Tongue (tissue), 2 donors: ENCODE results near the gene CHST10. TPM values are rescaled to one million over a fixed set of nuclear protein-coding genes. Genes with fewer than 3 reads are reported as not detected.
"Not testable (repeated sequence)": the region's sequence is repeated elsewhere in the genome, so short reads cannot be mapped to it uniquely, and the experiment has no call there.

Experiments
- DNase-seq: peaks from one replicate; pipeline ENCODE4 v3.0.0-alpha.2; 2015
- total RNA-seq: library from RNA; depleted of rRNA; stranded (reverse); fragments of >200 nt; gene quantifications from one replicate; pipeline ENCODE4 v1.2.3, GENCODE V29; 2014

CHST10 gene, protein sequence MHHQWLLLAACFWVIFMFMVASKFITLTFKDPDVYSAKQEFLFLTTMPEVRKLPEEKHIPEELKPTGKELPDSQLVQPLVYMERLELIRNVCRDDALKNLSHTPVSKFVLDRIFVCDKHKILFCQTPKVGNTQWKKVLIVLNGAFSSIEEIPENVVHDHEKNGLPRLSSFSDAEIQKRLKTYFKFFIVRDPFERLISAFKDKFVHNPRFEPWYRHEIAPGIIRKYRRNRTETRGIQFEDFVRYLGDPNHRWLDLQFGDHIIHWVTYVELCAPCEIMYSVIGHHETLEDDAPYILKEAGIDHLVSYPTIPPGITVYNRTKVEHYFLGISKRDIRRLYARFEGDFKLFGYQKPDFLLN
- 21.4 TPM for total RNA-seq

DNA sequence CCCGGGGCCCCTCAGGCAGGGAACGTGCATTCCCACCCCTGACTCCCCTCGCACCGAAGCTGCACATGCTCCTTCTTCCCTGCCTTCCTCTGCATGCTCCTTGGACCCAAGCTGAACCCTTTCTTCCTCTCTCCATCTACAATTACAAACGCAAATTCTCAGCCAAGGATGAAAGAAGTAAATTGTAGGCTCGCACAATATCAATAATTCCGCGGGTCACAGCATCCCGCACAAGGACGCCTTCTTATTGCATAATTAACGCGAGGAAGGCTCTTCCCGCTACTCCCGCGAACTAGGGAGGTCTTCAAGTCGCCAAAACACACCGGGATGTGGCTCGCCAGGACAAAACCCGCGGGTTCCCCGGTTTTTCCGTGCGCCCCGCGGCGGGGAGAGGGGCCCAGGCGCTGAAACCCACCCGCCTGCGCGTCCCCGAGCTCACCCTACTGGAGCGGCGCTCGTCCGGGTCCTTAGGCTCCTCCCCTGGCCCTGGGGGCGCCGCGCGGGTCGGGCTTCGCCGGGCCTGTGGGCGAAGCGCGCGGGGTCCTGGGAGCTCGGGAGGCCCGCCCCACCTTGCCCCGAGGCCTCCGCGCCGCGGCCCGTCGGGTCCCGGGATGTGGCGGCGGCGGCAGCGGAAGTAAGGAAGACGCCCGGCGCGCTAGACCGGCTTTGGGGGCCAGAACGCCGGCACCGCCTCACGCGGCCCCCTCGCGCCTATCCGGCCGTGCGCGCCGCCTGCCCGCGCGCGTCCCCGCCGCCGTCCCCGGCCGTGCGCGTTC lies at the start of gene CHST10:
Gene CHST10, minus strand, starts transcription at position 734 of the 776 bp plus-strand sequence. CDS start 10,993 bp downstream, outside the sequence.
- peak; percentile 86 for DNase-seq

DNA sequence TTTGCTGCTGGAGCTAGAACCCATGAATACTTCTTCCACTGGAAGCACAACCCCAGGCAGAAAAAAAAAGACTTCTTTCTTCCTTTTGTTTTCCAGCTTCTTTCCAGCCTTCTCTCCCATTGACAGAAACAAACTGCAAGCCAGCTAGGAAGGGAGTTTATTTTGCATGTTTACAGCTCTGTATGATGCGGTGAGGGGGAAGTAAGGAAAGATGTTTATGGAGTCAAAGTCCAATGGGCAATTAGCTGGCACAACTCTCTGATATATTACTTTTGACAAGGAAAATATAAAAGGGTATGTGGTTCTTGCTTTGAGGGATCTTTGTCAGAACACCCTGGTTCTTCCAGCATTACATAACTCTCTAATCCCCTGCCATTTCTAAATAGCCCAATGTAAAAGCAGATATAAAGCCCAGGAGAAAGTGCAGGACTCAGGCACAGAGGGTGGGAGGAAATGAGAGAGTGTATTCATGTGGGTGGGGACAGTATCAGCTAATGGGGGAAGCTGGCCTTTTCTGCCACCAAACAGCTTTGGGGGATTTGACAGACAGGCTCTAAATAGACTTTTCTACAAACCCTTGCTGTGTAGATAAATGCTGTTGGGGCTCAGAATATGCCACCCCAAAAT lies 43.5 kb upstream of the CHST10 start:
- DNase-seq, result no peak

DNA sequence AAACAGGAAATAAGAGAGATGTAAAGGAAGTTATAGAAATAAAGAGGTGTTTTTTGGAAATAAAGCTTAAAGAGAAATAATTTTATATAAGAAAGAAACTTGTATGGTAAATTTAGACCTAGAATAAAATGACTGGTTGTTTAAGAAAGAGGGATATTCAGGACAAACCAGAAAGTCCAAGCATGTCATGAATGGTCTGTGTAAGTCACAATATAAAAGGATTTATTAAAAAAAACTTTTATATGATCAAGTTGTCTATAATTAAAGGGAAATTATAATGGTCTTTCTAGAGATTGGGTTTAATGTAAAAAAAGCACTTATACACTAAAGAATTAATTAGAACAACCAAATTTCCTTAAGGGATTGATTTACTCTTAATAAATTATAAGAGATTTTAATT lies 38.9 kb upstream of the CHST10 start:
- DNase-seq, result not testable (repeated sequence)

DNA sequence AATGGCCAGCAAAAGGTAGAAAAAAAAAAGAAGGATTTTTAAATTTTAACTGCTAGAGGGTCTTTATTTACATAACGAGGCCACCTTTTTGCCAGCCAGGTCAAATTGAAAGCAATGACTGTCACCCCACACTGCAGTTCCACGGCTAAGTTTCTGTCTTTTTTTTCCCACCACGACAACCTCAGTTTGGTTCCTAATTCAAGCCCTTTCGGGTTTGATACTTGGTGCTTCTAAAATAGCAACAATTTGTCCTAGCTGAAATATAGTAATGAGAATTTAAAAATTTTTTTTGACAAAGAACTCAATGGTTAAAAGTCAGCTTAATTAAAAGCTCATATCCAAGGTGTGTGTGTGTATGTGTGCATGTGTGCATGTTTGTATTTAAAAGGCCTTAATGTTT lies 36.4 kb upstream of the CHST10 start:
- DNase-seq, result no peak

DNA sequence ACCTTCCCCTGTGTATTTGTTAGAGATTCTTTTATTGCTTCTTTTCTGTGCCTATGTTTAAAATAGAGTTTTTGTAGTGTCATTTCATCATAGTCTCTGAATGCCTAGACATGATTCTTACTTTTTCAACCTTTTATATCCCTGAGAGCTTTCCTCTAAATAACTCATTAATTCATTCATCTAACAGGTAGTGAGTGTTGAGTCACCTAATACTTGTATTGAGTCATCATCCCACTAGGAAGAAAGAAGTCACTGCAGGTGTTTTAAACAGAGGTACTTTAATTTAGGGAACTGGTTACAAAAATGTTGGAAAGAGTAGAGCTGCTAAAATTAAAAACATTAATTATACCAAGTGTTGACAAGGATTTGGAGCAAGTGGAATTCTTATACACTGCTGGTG lies 34.3 kb upstream of the CHST10 start:
- no peak for DNase-seq

DNA sequence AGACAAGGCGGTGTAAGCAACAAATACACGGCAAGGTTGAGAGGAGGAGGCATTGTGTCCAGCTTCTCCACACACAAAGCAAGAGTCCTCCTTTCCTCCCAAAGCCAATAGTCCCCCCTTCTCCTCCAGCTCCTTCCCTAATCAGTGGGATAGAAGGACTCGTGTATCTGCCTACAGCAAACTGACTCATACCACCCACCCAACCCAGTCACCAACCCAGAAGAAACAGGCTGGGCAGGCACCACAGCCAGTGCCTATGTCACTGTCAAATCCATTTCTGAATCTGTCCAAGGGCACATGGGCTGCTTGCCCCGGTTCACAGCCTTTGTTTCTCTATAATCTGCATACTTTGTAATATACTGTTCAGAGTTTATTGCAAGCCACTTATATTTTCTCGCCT lies 33.6 kb upstream of the CHST10 start:
- no peak for DNase-seq

DNA sequence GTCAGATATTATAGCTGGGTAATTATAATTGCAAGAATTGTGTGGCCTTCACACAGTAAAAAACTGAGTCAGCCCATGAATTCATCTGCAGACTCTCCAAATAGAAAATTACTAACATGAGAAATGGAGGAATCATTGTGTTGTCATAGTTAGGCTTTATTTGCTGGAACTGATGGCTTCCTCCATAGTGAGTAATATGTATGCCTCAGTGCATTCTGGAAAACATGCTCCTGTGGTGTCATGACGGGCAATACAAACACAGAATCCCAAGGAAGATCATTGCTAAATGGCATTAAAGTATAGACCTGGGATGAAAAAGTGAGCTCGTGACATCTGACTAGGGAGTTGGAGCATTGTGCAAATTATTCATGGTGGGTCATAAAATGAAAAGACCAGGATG lies 29.2 kb upstream of the CHST10 start:
- no peak for DNase-seq

DNA sequence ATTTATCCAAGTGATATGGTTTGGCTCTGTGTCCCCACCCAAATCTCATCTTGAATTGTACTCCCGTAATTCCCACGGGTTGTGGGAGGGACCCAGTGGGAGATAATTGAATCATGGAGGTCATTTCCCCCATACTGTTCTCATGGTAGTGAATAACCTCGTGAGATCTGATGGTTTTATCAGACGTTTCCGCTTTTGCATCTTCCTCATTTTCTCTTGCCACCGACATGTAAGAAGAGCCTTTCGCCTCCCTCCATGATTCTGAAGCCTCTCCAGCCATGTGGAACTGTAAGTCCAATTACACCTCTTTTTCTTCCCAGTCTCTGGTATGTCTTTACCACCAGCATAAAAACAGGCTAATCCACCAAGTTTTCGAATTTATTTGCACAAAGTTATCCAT lies 20.3 kb upstream of the CHST10 start:
- DNase-seq, result no peak

DNA sequence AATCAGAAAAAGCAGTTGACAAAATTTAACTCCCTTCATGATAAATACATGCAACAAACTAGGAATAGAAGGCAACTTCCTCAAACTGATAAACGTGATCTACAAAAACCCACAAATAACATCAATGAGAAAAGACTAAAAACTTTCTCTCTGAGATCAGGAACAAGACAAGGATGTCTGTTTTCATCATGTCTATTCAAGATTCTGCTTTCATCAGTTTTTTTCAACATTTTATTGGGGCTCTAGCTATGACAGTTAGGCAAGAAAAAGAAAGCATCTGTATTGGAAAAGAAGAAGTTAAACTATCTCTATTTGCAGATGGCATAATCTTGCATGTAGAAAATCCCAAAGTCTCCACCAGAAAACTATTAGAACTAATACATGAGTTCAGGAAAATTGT lies 12.3 kb upstream of the CHST10 start:
- no peak for DNase-seq

DNA sequence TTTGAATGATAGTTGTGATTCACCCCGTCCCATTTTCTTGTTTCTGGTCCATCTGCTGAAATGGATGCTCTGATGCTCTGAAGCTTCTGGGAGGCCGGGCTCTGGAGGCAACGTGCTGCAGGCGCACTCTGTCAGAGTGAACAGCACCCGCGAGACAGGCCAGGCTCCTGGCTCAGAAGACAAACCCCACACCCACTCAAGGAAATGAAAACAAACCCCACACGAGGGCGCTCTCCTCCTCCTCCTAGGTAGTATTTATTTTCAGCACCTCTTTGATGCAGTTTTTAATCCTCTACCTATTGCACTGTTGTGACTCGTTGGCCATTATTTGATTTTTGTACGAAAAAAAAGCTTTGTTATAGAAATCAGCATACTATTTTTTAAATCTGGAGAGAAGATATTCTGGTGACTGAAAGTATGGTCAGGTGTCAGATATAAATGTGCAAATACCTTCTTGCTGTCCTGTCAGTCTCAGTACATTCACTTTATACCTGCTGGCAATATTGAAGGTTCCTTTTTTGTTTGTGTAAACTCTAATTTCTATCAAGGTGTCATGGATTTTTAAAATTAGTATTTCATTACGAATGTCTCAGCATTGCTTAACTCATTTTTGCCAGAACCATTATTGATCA lies 10.3 kb upstream of the CHST10 start:
- peak; percentile 35 for DNase-seq

DNA sequence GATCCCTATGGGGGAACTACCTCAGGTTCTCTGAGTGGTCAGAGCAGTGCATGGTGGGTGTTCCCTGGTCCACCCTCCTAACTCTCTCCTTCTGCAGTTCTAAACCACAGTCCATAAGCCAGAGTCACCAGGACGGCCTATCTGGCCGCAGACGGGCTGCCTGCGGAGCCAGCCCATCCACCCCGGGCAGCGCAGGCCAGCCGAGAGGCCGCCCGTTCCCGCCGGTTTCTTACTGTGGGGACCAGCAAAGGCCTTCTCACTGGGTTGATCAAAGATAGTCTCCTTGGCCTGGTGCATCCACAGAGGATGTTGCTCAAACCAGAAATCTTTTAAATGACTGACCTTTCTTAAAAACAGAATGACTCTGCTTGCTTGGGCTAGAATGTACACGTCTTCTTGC lies 9.6 kb upstream of the CHST10 start:
- no peak for DNase-seq

DNA sequence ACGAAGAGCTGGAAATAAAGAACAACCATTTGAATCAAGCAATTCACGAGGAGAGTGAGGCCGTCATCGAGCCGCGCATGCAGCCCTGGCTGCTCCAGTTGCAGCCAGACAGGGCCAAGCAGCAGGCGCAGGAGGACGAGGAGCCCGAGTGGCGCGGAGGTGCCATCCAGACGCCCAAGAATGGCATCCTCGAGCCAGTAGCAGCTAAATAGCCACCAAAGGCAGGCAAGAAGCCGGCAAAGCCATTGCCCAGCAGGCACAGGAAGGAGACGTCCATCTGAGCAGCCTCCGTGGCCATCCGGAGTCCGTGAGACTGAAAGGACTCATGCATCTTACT lies 8.9 kb upstream of the CHST10 start:
- no peak for DNase-seq

DNA sequence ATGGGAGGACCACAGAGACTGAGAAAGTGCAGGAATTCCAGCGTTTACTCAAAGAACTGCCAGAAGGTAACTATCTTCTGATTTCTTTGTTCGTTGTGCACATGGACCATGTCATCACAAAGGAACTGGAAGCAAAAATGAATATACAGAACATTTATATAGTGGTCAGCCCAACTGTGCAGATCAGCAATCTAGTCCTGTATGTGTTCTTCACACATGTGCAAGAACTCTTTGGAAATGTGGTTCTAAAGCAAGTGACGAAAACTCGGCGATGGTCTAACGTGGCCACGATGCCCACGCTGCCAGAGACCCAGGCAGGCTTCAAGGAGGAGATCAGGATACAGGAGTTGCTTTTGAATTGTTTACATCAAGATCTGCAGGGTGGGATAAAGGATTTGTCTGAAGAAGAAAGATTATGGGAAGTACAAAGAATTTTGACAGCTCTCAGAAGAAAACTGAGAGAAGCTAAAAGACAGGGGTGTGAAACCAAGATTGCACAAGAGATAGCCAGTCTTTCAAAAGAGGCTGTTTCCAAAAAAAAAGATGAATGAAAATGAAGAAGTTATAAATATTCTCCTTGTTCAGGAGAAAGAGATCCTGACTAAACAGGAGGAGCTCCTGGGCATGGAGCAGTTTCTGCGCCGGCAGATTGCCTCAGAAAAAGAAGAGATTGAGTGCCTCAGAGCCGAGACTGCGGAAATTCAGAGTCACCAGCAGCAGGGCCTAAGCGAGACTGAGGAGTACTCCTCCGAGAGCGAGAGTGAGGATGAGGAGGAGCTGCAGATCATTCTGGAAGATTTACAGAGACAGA lies 8.3 kb upstream of the CHST10 start:
- DNase-seq, result no peak

DNA sequence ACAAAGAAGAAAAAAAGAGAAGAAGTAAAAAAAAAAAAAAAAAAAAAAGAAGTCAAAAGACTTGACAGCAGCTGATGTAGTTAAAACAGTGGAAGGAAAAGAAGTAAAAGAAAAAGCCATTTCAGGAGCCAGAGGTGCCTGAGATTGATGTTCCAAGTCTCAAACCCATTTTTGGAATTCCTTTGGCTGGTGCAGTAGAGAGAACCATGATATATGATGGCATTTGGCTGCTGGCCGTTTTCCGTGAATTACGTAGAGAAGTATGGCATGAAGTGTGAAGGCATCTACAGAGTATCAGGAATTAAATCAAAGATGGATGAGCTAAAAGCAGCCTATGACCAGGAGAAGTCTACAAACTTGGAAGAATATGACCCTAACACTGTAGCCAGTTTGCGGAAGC lies 7.6 kb upstream of the CHST10 start:
- DNase-seq, result no peak

DNA sequence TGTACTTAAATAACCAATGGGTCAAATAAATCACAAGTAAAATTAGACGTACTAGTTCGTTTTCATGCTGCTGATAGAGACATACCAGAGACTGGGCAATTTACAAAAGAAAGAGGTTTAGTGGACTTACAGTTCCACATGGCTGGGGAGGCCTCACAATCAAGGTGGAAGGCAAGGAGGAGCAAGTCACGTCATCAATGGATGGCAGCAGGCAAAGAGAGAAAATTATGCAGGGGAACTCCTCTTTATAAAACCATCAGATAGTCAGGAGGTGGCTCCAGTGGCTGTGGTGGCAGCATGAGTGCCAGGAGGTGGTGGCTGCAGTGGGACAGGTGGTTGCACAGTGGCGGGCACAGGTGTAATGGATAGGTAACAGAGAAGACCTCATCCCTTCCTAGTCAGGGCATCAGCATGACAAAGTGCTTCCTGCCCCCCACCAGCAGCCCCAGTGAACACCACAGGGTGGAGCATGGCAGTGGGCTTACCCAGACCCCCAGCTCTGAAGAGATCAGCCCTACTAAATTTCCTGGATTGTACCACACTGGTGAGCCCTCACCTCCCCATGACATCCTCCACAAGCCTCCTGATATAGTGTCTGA lies 6.9 kb upstream of the CHST10 start:
- no peak for DNase-seq

DNA sequence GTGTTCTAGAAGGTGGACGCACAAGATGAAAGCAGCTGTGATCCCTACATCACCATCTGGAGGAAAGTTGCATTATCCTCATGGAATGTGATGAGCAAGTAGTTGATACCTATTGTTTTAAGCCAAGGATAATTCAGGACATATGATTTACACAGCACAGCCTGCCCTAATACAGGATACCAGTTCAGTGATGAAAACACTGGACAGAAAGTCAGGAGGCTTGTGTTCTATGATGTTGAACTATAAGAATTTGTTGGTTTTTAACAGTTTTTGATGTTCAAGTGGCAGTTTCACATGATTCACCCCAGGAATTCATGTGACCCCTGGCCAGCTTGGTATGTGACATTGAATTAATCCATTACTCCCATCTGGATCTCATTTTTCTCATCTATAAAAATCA lies 6.2 kb upstream of the CHST10 start:
- no peak for DNase-seq

DNA sequence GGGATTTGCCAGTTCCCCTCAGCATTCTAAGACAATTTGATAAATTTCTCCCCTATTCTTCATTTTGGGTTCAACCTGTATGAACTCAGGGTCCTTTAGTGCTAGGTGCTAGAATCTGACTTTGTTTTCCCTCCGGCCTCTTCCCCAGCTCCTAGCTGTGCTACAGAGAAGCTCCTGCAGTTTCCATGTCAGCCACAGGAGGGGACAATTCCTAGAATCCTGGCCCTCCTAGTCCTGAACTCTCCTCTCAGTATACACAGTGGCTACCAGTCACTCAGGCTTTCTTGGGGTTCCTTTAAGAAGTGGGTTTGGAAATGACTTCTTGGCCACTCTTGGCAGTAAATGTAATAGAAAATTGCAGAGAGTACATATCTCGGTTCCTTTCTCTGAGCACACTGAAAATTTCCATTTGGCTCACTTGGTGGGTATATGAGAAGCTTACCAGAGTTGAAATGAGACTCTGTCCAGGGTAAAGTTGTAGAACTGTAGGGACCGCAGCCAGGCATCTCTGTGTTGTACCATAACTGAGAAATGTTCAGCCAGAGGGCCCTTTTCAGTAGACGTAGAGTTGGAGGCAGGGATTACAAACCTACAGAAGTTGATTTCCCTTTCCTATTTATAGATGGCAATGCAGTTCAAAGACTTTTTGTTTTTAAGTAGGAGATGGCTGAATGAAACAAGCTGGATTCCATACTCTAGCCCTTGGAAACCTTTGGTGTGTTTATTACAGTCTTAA lies 5.0 kb upstream of the CHST10 start:
- peak; percentile 24 for DNase-seq

DNA sequence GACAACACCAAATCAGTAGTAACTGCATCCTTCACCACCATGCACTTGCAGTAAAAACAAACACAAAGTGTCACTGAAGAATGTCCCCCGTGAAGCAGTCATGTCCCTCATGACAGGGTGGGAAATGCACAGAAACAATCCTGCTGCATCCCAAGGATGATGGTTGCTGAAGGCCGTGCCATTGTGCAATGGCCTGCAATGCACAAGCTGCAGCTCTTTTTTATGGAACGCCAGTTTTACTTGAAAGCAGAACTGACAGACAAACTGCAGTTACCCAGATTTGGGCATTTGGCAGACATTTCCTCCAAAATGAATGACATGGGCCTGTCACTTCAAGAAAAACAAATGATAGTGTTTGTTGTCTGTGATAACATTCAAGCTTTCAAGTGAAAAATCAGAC lies 2.4 kb upstream of the CHST10 start:
- DNase-seq, result no peak

DNA sequence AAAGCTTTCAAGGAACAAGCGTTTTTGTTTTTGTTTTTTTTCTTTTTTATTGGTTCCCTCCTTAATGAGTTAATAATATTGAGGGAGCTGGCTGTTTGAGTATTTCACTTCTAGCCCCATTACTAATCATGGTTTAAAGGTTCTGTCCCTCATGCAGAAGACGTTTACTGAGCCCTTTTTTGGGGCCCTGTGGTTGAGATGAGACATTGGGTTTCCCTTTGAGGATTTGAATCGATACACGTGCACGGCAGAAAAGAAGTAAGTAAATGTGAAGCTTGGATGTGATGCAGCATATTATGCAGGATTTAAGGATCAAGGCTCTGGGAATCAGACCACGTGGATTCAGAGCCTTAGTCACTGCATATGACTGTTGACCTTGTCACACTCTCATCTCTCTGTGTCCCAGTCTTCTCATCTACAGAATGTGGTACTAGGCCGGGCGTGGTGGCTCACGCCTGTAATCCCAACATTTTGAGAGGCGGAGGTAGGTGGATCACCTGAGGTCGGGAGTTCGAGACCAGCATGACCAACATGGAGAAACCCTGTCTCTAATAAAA lies 1.0 kb upstream of the CHST10 start:
- DNase-seq, result no peak

DNA sequence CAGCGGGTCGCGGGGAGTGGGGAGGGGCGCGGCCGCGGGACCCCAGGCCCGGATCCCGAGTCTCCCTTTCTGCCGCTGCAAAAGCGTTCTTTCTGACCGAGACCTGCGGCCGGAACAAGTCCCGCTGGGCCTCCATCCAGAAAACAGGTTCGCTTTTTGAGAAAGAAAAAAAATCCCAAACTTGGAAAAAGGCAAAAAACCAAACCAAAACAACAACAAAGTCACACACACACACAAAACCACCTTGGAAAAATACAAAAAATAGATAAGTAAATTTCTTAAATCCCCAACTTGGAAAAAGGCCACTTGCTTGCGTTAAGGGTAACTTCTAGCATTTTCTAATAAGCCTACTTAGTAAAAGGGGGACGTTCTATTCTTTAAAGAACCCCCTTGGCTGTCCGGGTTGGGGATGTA lies 250 bp upstream of the CHST10 start:
- no peak for DNase-seq
